Gastrocnemius medialis (tissue), 4 donors: ENCODE results near the gene ALDH1B1. TPM values are rescaled to one million over a fixed set of nuclear protein-coding genes. Genes with fewer than 3 reads are reported as not detected.

ENCODE experiments used
- ATAC-seq, 2 donors: fragments of 150-250 bp; one replicate each; pipeline ENCODE4 v1.9.1; 2016
- DNase-seq, 2 donors: peaks; one replicate each; pipeline ENCODE4 v3.0.0-alpha.2; 2019
- H3K27ac ChIP-seq, 4 donors: fragments of 200-600 bp; sonication (generic); 1 replicate in 1 of 4; 2 replicates in 3 of 4; pipeline ENCODE4 v1.5.1; 2016 to 2018; ENCODE audit warnings: mild to moderate bottlenecking in 2 of 4, moderate library complexity in 1 of 4
- H3K27me3 ChIP-seq, 3 donors: fragments of 200-600 bp; sonication (generic) in 2 of 3; 1 replicate in 1 of 3; 2 replicates in 2 of 3; pipeline versions ENCODE4 v1.5.1 to v1.6.0; 2016 to 2019; ENCODE audit warnings: mild to moderate bottlenecking in 1 of 3, moderate library complexity in 1 of 3
- H3K36me3 ChIP-seq, 2 donors: fragments of 200-600 bp; sonication (generic) in 1 of 2; one replicate each; pipeline ENCODE4 v1.5.1; 2017 to 2018
- H3K4me1 ChIP-seq, 2 donors: fragments of 200-600 bp; sonication (generic) in 1 of 2; one replicate each; pipeline ENCODE4 v1.5.1; 2016 to 2017; ENCODE audit warnings: mild to moderate bottlenecking in 2 of 2
- H3K4me3 ChIP-seq, 4 donors: fragments of 200-600 bp; sonication (generic) in 3 of 4; 1 replicate in 1 of 4; 2 replicates in 3 of 4; pipeline ENCODE4 v1.5.1; 2016 to 2019; ENCODE audit warnings: mild to moderate bottlenecking in 2 of 4
- H3K9me3 ChIP-seq, 3 donors: fragments of 200-600 bp; sonication (generic) in 2 of 3; 1 replicate in 1 of 3; 2 replicates in 2 of 3; pipeline ENCODE4 v1.5.1; 2016 to 2019
- CTCF ChIP-seq, 5 experiments: fragments of 450-650 bp in 3 of 5; fragments of 200-600 bp in 2 of 5; sonication (generic) in 2 of 5; IDR thresholded peaks in 4 of 5; conservative IDR thresholded peaks in 1 of 5; 1 replicate in 4 of 5; 2 replicates in 1 of 5; pipeline ENCODE4 v1.5.1; 2016 to 2019; ENCODE audit warnings: antibody characterized with exemption in 5 of 5, mild to moderate bottlenecking in 3 of 5, moderate library complexity in 3 of 5
- POLR2A ChIP-seq, 2 donors: fragments of 450-650 bp; IDR thresholded peaks; one replicate each; pipeline ENCODE4 v1.6.1; 2017; ENCODE audit warnings: antibody characterized with exemption in 2 of 2, mild to moderate bottlenecking in 2 of 2, moderate library complexity in 2 of 2
- in situ Hi-C, 4 donors: fragments of 200-750 bp; cut with MboI; loops; one replicate each; pipeline versions ENCODE4 v1.15.0 to v1.8.0; 2017; ENCODE audit warnings: low sequenced_read_pairs in 4 of 4
- intact Hi-C: fragments of 100-400 bp; cut with DNase I; formaldehyde crosslinking; loops from one replicate; pipeline ENCODE4 v1.15.1; 2023; ENCODE audit warnings: low total_unique reads
- total RNA-seq, 4 donors: library from RNA; depleted of rRNA; stranded (reverse); fragments of >200 nt; gene quantifications; one replicate each; pipeline versions ENCODE4 v1.1.0 to v1.2.3, GENCODE V29; 2016

ALDH1B1 gene
- total RNA-seq, 4 donors from 2014 or later, result 21.0 to 50.9 (median 36.0) TPM

DNA sequence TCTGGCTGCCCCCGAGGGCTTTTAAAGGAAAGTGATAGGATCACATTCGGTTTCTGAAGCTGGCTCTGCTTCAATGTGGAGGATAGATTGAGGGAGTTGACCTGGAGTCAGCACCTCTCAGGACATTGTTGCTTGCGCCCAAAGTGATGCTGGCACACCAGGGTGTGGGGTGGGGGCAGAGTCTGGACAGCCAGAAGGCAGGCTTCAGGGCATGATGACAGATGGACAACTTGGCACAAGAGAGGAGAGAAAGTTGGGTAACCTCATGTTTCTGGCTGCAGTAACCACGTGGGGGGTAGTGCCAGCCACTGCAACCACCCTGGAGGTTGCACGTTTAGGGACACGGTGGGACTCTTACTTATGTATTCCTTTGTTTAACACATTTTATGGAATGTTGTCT is 9.5 kb downstream of the ALDH1B1 start:
- ATAC-seq (no peak), DNase-seq (no peak)
- TF ChIP-seq POLR2A (IDR thresholded peaks at IDR 0.05) (no peak), CTCF (IDR thresholded peaks at IDR 0.05 in 4 of 5, conservative IDR thresholded peaks at IDR 0.05 in 1 of 5) (no peak)
- in situ Hi-C loops (loop anchor here (5.0 to 25.0 kb wide), 4 partner anchors 307 to 640 kb away; partner anchors contain the start of gene TRMT10B (in 1 of the 4)), intact Hi-C loops (loop anchor here (2.0 kb wide), 1 partner anchor 67 kb away; no protein-coding TSS in a partner anchor)
- H3K9me3 ChIP-seq, result no peaks in the 10 kb centered on the region
- H3K27me3 ChIP-seq, result peaks cover 4 to 12% (median 5%) of the 10 kb centered on the region in 3 donors
- peaks cover 0 to 3% of the 10 kb centered on the region in 2 donors for H3K4me1 ChIP-seq
- H3K36me3 ChIP-seq, result peaks cover 0 to 4% of the 10 kb centered on the region in 2 donors
- no peak overlapping the region for H3K27ac ChIP-seq
- H3K4me3 ChIP-seq, result no peak overlapping the region

DNA sequence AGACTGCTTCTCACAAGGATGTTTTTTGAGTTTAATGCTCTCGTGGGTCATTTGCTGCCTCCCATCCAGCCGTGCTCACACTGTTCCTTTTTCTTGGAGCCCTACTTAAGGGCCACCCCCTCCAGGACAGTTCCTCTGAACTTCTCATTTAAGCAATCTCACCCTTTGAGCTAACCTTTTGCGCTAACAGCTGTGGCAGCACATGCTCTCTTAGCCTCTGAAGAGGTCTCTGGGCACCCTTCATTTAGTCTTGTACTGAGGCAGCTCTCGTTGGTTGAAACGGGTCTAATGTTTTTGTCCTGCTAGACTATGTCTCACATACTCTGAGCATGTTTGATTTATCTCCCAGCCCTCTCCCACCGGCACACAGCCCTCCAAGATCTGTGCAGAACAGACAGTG is 11.8 kb downstream of the ALDH1B1 start:
- in situ Hi-C loops, result loop anchor here (5.0 to 25.0 kb wide), 4 partner anchors 310 to 642 kb away; partner anchors contain the start of gene TRMT10B (in 1 of the 4)
- intact Hi-C loops, result no loop called here
- Histone ChIP-seq H3K9me3 (no peaks in the 10 kb centered on the region), H3K27me3 (peaks cover 4 to 12% (median 5%) of the 10 kb centered on the region in 3 donors), H3K4me1 (peaks cover 0 to 3% of the 10 kb centered on the region in 2 donors), H3K4me3 (no peak overlapping the region), H3K27ac (no peak overlapping the region), H3K36me3 (no peaks in the 10 kb centered on the region)
- no peak for ATAC-seq
- no peak for DNase-seq
- no peak for TF ChIP-seq POLR2A (IDR thresholded peaks at IDR 0.05)
- TF ChIP-seq CTCF (IDR thresholded peaks at IDR 0.05 in 4 of 5, conservative IDR thresholded peaks at IDR 0.05 in 1 of 5), result no peak

DNA sequence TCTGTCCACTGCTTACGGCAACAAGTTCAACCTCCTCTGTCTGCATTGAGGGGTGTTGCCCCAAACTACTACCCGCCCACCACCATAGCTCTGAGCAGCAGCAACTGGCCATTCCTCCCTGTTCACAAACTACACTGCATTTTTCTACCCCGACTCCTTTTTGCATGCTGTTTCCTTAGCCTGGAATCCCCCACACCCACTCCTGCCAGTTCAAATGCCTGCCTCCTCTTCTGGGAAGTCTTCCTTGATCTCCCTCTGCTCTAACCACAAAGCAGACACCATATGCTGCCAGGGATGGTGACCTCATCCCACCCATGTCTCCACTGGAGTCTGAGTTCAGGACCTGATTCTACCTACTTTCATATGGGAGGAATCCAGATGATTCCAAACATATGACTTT is 13.3 kb downstream of the ALDH1B1 start:
- no peak for ATAC-seq
- Histone ChIP-seq H3K9me3 (no peaks in the 10 kb centered on the region), H3K27me3 (peaks cover 4 to 12% (median 5%) of the 10 kb centered on the region in 3 donors), H3K4me1 (no peaks in the 10 kb centered on the region), H3K27ac (no peak overlapping the region), H3K4me3 (no peak overlapping the region), H3K36me3 (no peaks in the 10 kb centered on the region)
- in situ Hi-C loops (loop anchor here in 3 of 4 donors (5.0 to 25.0 kb wide), 4 partner anchors 48 to 643 kb away; partner anchors contain the start of gene TRMT10B (in 1 of the 3)), intact Hi-C loops (no loop called here)
- no peak for TF ChIP-seq CTCF (IDR thresholded peaks at IDR 0.05 in 4 of 5, conservative IDR thresholded peaks at IDR 0.05 in 1 of 5)
- no peak for TF ChIP-seq POLR2A (IDR thresholded peaks at IDR 0.05)
- no peak for DNase-seq

GRCh38 chr9:38406476-38407186 is 14.1 kb downstream of the ALDH1B1 start:
- intact Hi-C loops, result no loop called here
- ATAC-seq, result no peak

More at GRCh38 chr9:38406476-38407186, 14.1 kb downstream of the ALDH1B1 start:
- TF ChIP-seq POLR2A (IDR thresholded peaks at IDR 0.05) (no peak), CTCF (IDR thresholded peaks at IDR 0.05 in 4 of 5, conservative IDR thresholded peaks at IDR 0.05 in 1 of 5) (no peak)
- H3K4me1 ChIP-seq, result no peaks in the 10 kb centered on the region
- H3K36me3 ChIP-seq, result no peaks in the 10 kb centered on the region
- no peak for DNase-seq
- H3K4me3 ChIP-seq, result no peak overlapping the region
- in situ Hi-C loops, result loop anchor here in 3 of 4 donors (5.0 to 25.0 kb wide), 4 partner anchors 49 to 644 kb away; partner anchors contain the start of gene TRMT10B (in 1 of the 3)
- peaks cover 4 to 12% (median 5%) of the 10 kb centered on the region in 3 donors for H3K27me3 ChIP-seq
- H3K27ac ChIP-seq, result no peak overlapping the region
- no peaks in the 10 kb centered on the region for H3K9me3 ChIP-seq
